ENCODE results near the gene ASF1B.

ASF1B gene

GRCh38 chr19:14111486-14111885 is 24.9 kb downstream of the ASF1B start:
- no peak for DNase-seq (ENCODE audit: low read depth in 2 of 2)

GRCh38 chr19:14110650-14111049 is 25.7 kb downstream of the ASF1B start:
- DNase-seq (ENCODE audit: low read depth in 2 of 2) = no peak

- DNase-seq (ENCODE audit: low read depth in 2 of 2) = no peak
Measured at GRCh38 chr19:14107581-14108461, 28.6 kb downstream of the ASF1B start.

- no peak for DNase-seq (ENCODE audit: low read depth in 2 of 2)
Measured at GRCh38 chr19:14106840-14107239, 29.5 kb downstream of the ASF1B start.

- no peak for DNase-seq (ENCODE audit: low read depth in 2 of 2)
Measured at GRCh38 chr19:14105680-14106079, 30.7 kb downstream of the ASF1B start.

- DNase-seq (ENCODE audit: low read depth in 2 of 2) = no peak
Measured at GRCh38 chr19:14103310-14103709, 33.1 kb downstream of the ASF1B start.

- no peak for DNase-seq (ENCODE audit: low read depth in 2 of 2)
Measured at GRCh38 chr19:14102756-14103155, 33.6 kb downstream of the ASF1B start.

- DNase-seq (ENCODE audit: low read depth in 2 of 2) = no peak
Measured at GRCh38 chr19:14102102-14102696, 34.2 kb downstream of the ASF1B start.

GRCh38 chr19:14101003-14101545 is 35.3 kb downstream of the ASF1B start:
- DNase-seq (ENCODE audit: low read depth in 2 of 2) = no peak

GRCh38 chr19:14097532-14098151 is 38.7 kb downstream of the ASF1B start:
- no peak for DNase-seq (ENCODE audit: low read depth in 2 of 2)

- no peak for DNase-seq (ENCODE audit: low read depth in 2 of 2)
Measured at GRCh38 chr19:14096272-14096992, 40.0 kb downstream of the ASF1B start.

GRCh38 chr19:14094854-14095253 is 41.5 kb downstream of the ASF1B start:
- no peak for DNase-seq (ENCODE audit: low read depth in 2 of 2)

GRCh38 chr19:14093117-14093823 is 43.1 kb downstream of the ASF1B start:
- DNase-seq (ENCODE audit: low read depth in 2 of 2) = no peak

- DNase-seq (ENCODE audit: low read depth in 2 of 2) = peak in 1 of 2 donors; percentile 39
Measured at GRCh38 chr19:14091813-14092462, 44.5 kb downstream of the ASF1B start.

- DNase-seq (ENCODE audit: low read depth in 2 of 2) = peak in 1 of 2 donors; percentile 50
Measured at GRCh38 chr19:14091081-14091812, 45.1 kb downstream of the ASF1B start.

GRCh38 chr19:14090509-14091080 is 45.8 kb downstream of the ASF1B start, which contains the start of gene SAMD1:
SAMD1 (minus strand) TSS chr19:14090751.
- DNase-seq (ENCODE audit: low read depth in 2 of 2) = peak; percentile 77 to 91

- DNase-seq (ENCODE audit: low read depth in 2 of 2) = peak in 1 of 2 donors; percentile 42
Measured at GRCh38 chr19:14089662-14090508, 46.5 kb downstream of the ASF1B start.

- no peak for DNase-seq (ENCODE audit: low read depth in 2 of 2)
Measured at GRCh38 chr19:14089412-14089661, 47.1 kb downstream of the ASF1B start.

All from stimulated activated CD8-positive, alpha-beta memory T cell treated with anti-CD3 and anti-CD28 coated beads, Interleukin-7, amount 100 ng/mL, for 4 hours (primary cell).